A549 (cell line): ENCODE data around the gene SGSM2. TPM values are rescaled to one million over a fixed set of nuclear protein-coding genes. Genes with fewer than 3 reads are reported as not detected.

Experiments
- ATAC-seq, 2 experiments: fragments of 200-7000 bp in 1 of 2; fragments of >200 bp in 1 of 2; cut with Nextera tagmentation in 1 of 2; cut with Tn5 transposase in 1 of 2; 3 replicates each; pipeline versions ENCODE4 v1.8.0 to v1.9.1; 2018 to 2020; ENCODE audit warnings: mild to moderate bottlenecking in 1 of 2, moderate library complexity in 1 of 2
- CTCF ChIA-PET: fragments of 300-600 bp; sonication (Branson Sonifier 250); formaldehyde crosslinking; extraction: SDS; loops from one replicate; lab custom pipeline; 2021; ENCODE audit warnings: antibody characterized with exemption, inconsistent platforms; lab: Yijun Ruan, JAX
- POLR2A ChIA-PET: fragments of 350-600 bp; formaldehyde crosslinking; extraction: SDS; loops from one replicate; lab custom pipeline; 2021; ENCODE audit warnings: antibody characterized with exemption, inconsistent platforms; lab: Yijun Ruan, JAX
- DNase-seq, 2 experiments: peaks; one replicate each; pipeline versions ENCODE4 v3.0.0 to v3.0.0-alpha.2; 2011 to 2016; ENCODE audit warnings: low read depth in 1 of 2, low spot score in 1 of 2
- FAIRE-seq: peaks from 2 replicates; lab custom pipeline; 2011; peaks lifted over from hg19 to GRCh38; lab: Jason Lieb, UNC
- H3K27ac ChIP-seq, 2 experiments: fragments of >200 bp; sonication (Bioruptor Twin); formaldehyde crosslinking; 3 replicates each; pipeline ENCODE4 v1.5.1; 2016 to 2017
- H3K4me1 ChIP-seq: fragments of >200 bp; sonication (Bioruptor Twin); formaldehyde crosslinking; 3 replicates; pipeline ENCODE4 v1.6.1; 2016
- H3K4me2 ChIP-seq: fragments of >200 bp; sonication (Bioruptor Twin); formaldehyde crosslinking; 3 replicates; pipeline ENCODE4 v1.6.1; 2016
- H3K4me3 ChIP-seq: fragments of >200 bp; sonication (Bioruptor Twin); formaldehyde crosslinking; 3 replicates; pipeline ENCODE4 v1.5.1; 2016
- H3K9me3 ChIP-seq: fragments of >200 bp; sonication (Bioruptor Twin); formaldehyde crosslinking; 3 replicates; pipeline ENCODE4 v1.6.1; 2016
- ATOH8 ChIP-seq: fragments of 250-450 bp; sonication (Bioruptor Pico); IDR thresholded peaks from 2 replicates; pipeline ENCODE4 v1.5.0; 2020; ENCODE audit warnings: low read depth, mild to moderate bottlenecking, moderate library complexity
- BHLHE40 ChIP-seq: IDR thresholded peaks from 2 replicates; pipeline ENCODE4 v1.6.1; 2012; ENCODE audit warnings: low read depth, low read length, inconsistent platforms
- CHD4 ChIP-seq: fragments of 200-600 bp; sonication (generic); IDR thresholded peaks from 2 replicates; pipeline ENCODE4 v1.6.1; 2016; ENCODE audit warnings: antibody characterized with exemption, mild to moderate bottlenecking, borderline replicate concordance
- CTCF ChIP-seq: fragments of >200 bp; sonication (Bioruptor Twin); formaldehyde crosslinking; IDR thresholded peaks from 3 replicates; pipeline ENCODE4 v1.5.1; 2016
- FOSL2 ChIP-seq, 2 experiments: fragments of 450-650 bp in 1 of 2; fragments of >200 bp in 1 of 2; sonication (Bioruptor Twin) in 1 of 2; formaldehyde crosslinking; IDR thresholded peaks; 2 replicates each; pipeline versions ENCODE4 v1.5.0 to v1.6.1; 2016 to 2020; ENCODE audit warnings: mild to moderate bottlenecking in 1 of 2, moderate library complexity in 1 of 2
- GATA3 ChIP-seq: IDR thresholded peaks from 2 replicates; pipeline ENCODE4 v1.6.1; 2012; ENCODE audit warnings: borderline replicate concordance
- HEYL ChIP-seq: fragments of 250-450 bp; sonication (Bioruptor Pico); IDR thresholded peaks from 2 replicates; pipeline ENCODE4 v1.8.0; 2021; ENCODE audit warnings: mild to moderate bottlenecking, moderate library complexity
- HOXB13 ChIP-seq: fragments of 250-450 bp; sonication (Bioruptor Pico); IDR thresholded peaks from 2 replicates; pipeline ENCODE4 v1.5.0; 2020; ENCODE audit warnings: low read depth, mild to moderate bottlenecking, moderate library complexity
- JUNB ChIP-seq: fragments of >200 bp; sonication (Bioruptor Twin); formaldehyde crosslinking; IDR thresholded peaks from 2 replicates; pipeline ENCODE4 v1.6.1; 2016
- MAFK ChIP-seq: fragments of 450-650 bp; IDR thresholded peaks from 2 replicates; pipeline ENCODE4 v1.6.1; 2014; ENCODE audit not compliant: partially characterized antibody
- MAX ChIP-seq: IDR thresholded peaks from 2 replicates; pipeline ENCODE4 v1.6.1; 2012
- NFE2L2 ChIP-seq: fragments of 150-350 bp; conservative IDR thresholded peaks from 2 replicates; pipeline ENCODE4 v1.6.1; 2014; ENCODE audit warnings: low read length
- PBX3 ChIP-seq: IDR thresholded peaks from 2 replicates; pipeline ENCODE4 v1.6.1; 2012
- RAD21 ChIP-seq, 2 experiments: fragments of >200 bp in 1 of 2; sonication (Bioruptor Twin) in 1 of 2; formaldehyde crosslinking in 1 of 2; IDR thresholded peaks in 1 of 2; conservative IDR thresholded peaks in 1 of 2; 2 replicates in 1 of 2; 3 replicates in 1 of 2; pipeline ENCODE4 v1.6.1; 2012 to 2018; ENCODE audit warnings: inconsistent platforms in 1 of 2
- RCOR1 ChIP-seq: fragments of 150-350 bp; IDR thresholded peaks from 2 replicates; pipeline ENCODE4 v1.6.1; 2014; ENCODE audit warnings: antibody characterized with exemption, low read length, low read depth
- RFX5 ChIP-seq: fragments of 450-650 bp; IDR thresholded peaks from 2 replicates; pipeline ENCODE4 v1.7.1; 2014; ENCODE audit warnings: antibody characterized with exemption, mild to moderate bottlenecking, moderate library complexity
- RNF2 ChIP-seq: fragments of 200-600 bp; sonication (generic); IDR thresholded peaks from 2 replicates; pipeline ENCODE4 v1.6.1; 2016; ENCODE audit warnings: low read depth, mild to moderate bottlenecking, antibody characterized with exemption, moderate library complexity, borderline replicate concordance
- SMC3 ChIP-seq: fragments of >200 bp; sonication (Bioruptor Twin); formaldehyde crosslinking; IDR thresholded peaks from 3 replicates; pipeline ENCODE4 v1.6.1; 2018; ENCODE audit warnings: inconsistent platforms
- TFCP2L1 ChIP-seq: fragments of 250-450 bp; sonication (Bioruptor Pico); IDR thresholded peaks from 2 replicates; pipeline ENCODE4 v1.5.0; 2021; ENCODE audit warnings: mild to moderate bottlenecking
- TP53 ChIP-seq: fragments of 250-450 bp; sonication (Bioruptor Pico); IDR thresholded peaks from 2 replicates; pipeline ENCODE4 v1.5.0; 2021; ENCODE audit warnings: mild to moderate bottlenecking, moderate library complexity
- USF2 ChIP-seq: fragments of 450-650 bp; IDR thresholded peaks from 2 replicates; pipeline ENCODE4 v1.6.1; 2014; ENCODE audit warnings: antibody characterized with exemption
- ZSCAN20 ChIP-seq: fragments of 250-450 bp; sonication (Bioruptor Pico); IDR thresholded peaks from 2 replicates; pipeline ENCODE4 v1.8.0; 2022; ENCODE audit warnings: mild to moderate bottlenecking, moderate library complexity
- WGBS: methylation state at CpG from one replicate; pipeline ENCODE4 v1.1.6; 2017; ENCODE audit errors: missing lambda C conversion rate; 5-methylcytosine and 5-hydroxymethylcytosine counted together
- polyA plus RNA-seq, 4 experiments: library from polyadenylated mRNA; depleted of rRNA in 3 of 4; stranded (reverse); fragments of >200 nt; fragmentation: RNase III in 1 of 4; extraction: RNeasy Plus Mini Kit Qiagen cat#74134 plus additional on column Dnase treatment in 1 of 4; gene quantifications; 2 replicates in 3 of 4; 3 replicates in 1 of 4; pipeline ENCODE4 v1.2.3, GENCODE V29; 2011 to 2017

The SGSM2 gene
- polyA plus RNA-seq, 2 of the 4 experiments (the other 2 are of a cell fraction) = 24.9 to 53.3 TPM

- TF ChIP-seq RNF2 = no peak
Observed at GRCh38 chr17:2414446-2415064, 77.3 kb downstream of the SGSM2 start (continued).

- Histone ChIP-seq H3K27ac (no peak overlapping the region), H3K4me1 (peaks cover 7% of the 10 kb centered on the region; the same call in 1 of the 3 replicates), H3K9me3 (no peaks in the 10 kb centered on the region), H3K4me2 (no peak overlapping the region), H3K4me3 (no peak overlapping the region)
- 87% methylated on average over 9 of the region's 9 CpGs for WGBS
- TF ChIP-seq BHLHE40 = no peak
- TF ChIP-seq TP53 = no peak
- TF ChIP-seq GATA3 = no peak
- no peak for TF ChIP-seq RCOR1
- no peak for TF ChIP-seq HEYL (CRISPR knock-in tag)
- no peak for TF ChIP-seq MAFK
- TF ChIP-seq JUNB = no peak
- no peak for TF ChIP-seq CHD4
- TF ChIP-seq ZSCAN20 (CRISPR knock-in tag) = no peak
- no peak for TF ChIP-seq TFCP2L1 (CRISPR knock-in tag)
- no peak for TF ChIP-seq FOSL2 (IDR thresholded peaks at IDR 0.05)
- TF ChIP-seq FOSL2 (CRISPR knock-in tag; IDR thresholded peaks at IDR 0.05) = no peak
- TF ChIP-seq NFE2L2 = no peak
- TF ChIP-seq MAX = no peak
- TF ChIP-seq RAD21 (conservative IDR thresholded peaks at IDR 0.05 in 1 of 2, IDR thresholded peaks at IDR 0.05 in 1 of 2) = no peak
- no peak for TF ChIP-seq RFX5
- TF ChIP-seq PBX3 = no peak
- ChIA-PET POLR2A (interaction anchor here (1.9 kb wide), 1 partner anchor 13 kb away, joined by 12 read pairs; no protein-coding TSS in a partner anchor), CTCF (interaction anchor here (0.6 to 28.1 kb wide), 19 partner anchors 8 to 479 kb away, joined by 3 to 1099 read pairs (median 11); partner anchors contain the start of genes MNT, SGSM2 and TSR1)
- ATAC-seq (no peak), DNase-seq (no peak), FAIRE-seq (no peak)
Observed at GRCh38 chr17:2415081-2415480, 77.8 kb downstream of the SGSM2 start.

GRCh38 chr17:2416010-2416734 lies 78.9 kb downstream of the SGSM2 start:
- ChIA-PET POLR2A (interaction anchor here (0.9 to 1.9 kb wide), 9 partner anchors 9 to 80 kb away, joined by 3 to 20 read pairs (median 8); partner anchors contain the start of gene TSR1), CTCF (interaction anchor here (0.6 to 28.1 kb wide), 46 partner anchors 9 to 310 kb away, joined by 3 to 1099 read pairs (median 4); partner anchors contain the start of genes MNT, SGSM2 and TSR1)
- DNase-seq = peak; percentile 84 to 88
- H3K4me2 ChIP-seq = 0 out of 3 replicates have a peak overlapping the region, but pooled peaks have one; percentile 10
- peak; percentile 76 to 85 for ATAC-seq
- H3K4me1 ChIP-seq = peaks cover 7% of the 10 kb centered on the region; the same call in 1 of the 3 replicates
- no peaks in the 10 kb centered on the region for H3K9me3 ChIP-seq
- peak; percentile 93 for TF ChIP-seq SMC3
- TF ChIP-seq ATOH8 (CRISPR knock-in tag) = no peak
- TF ChIP-seq RAD21 (conservative IDR thresholded peaks at IDR 0.05 in 1 of 2, IDR thresholded peaks at IDR 0.05 in 1 of 2) = peak; percentile 95 to 96
- TF ChIP-seq USF2 = no peak
- no peak for TF ChIP-seq RNF2
- TF ChIP-seq HOXB13 (CRISPR knock-in tag) = no peak
- TF ChIP-seq CTCF = peak; percentile 98
- no peak overlapping the region for H3K4me3 ChIP-seq
- 36% methylated on average over 19 of the region's 19 CpGs for WGBS
- peak; percentile 94 for FAIRE-seq
- H3K27ac ChIP-seq = no peak overlapping the region
